Neural crest cell (in vitro differentiated cells): ENCODE measurements around the gene EYA4. TPM values are rescaled to one million over a fixed set of nuclear protein-coding genes. Genes with fewer than 3 reads are reported as not detected.

ENCODE experiments used
- DNase-seq: peaks from one replicate; pipeline ENCODE4 v3.0.0; 2021; ENCODE audit warnings: low read depth, mixed read lengths, low spot score
- H3K27ac Mint-ChIP-seq: one replicate; pipeline ENCODE4 v1.8.0; 2021; ENCODE audit warnings: mild to moderate bottlenecking, mixed read lengths; ENCODE audit not compliant: unreplicated experiment
- H3K27me3 Mint-ChIP-seq: 2 replicates; pipeline ENCODE4 v1.8.0; 2021; ENCODE audit warnings: low read depth, mild to moderate bottlenecking, mixed read lengths
- H3K36me3 Mint-ChIP-seq: 2 replicates; pipeline ENCODE4 v1.8.0; 2021; ENCODE audit warnings: low read depth, mild to moderate bottlenecking, mixed read lengths
- H3K4me1 Mint-ChIP-seq: 2 replicates; pipeline ENCODE4 v1.8.0; 2021; ENCODE audit warnings: mixed read lengths
- H3K4me3 Mint-ChIP-seq: one replicate; pipeline ENCODE4 v1.8.0; 2021; ENCODE audit warnings: mild to moderate bottlenecking, mixed read lengths
- H3K9me3 Mint-ChIP-seq: 2 replicates; pipeline ENCODE4 v1.8.0; 2021; ENCODE audit warnings: mixed read lengths
- CTCF ChIP-seq: fragments of 200-600 bp; sonication (generic); conservative IDR thresholded peaks from 2 replicates; pipeline ENCODE4 v1.5.0; 2021; ENCODE audit warnings: antibody characterized with exemption, mild to moderate bottlenecking
- total RNA-seq: library from RNA; stranded (reverse); gene quantifications from 2 replicates; pipeline ENCODE4 v1.2.1, GENCODE V29; 2021

EYA4 gene
- total RNA-seq, 1 donor from 2014 or later, result 1.6 TPM

GRCh38 chr6:133300896-133301295 is 59.7 kb downstream of the EYA4 start:
- no peak for TF ChIP-seq CTCF
- DNase-seq, result no peak
- H3K36me3 Mint-ChIP-seq, result no peaks in the 10 kb centered on the region
- H3K27me3 Mint-ChIP-seq, result no peaks in the 10 kb centered on the region
- no peak overlapping the region for H3K27ac Mint-ChIP-seq
- H3K9me3 Mint-ChIP-seq, result no peaks in the 10 kb centered on the region
- no peaks in the 10 kb centered on the region for H3K4me1 Mint-ChIP-seq
- H3K4me3 Mint-ChIP-seq, result no peak overlapping the region

GRCh38 chr6:133301835-133302234 is 60.7 kb downstream of the EYA4 start:
- Mint-ChIP-seq H3K4me3 (no peak overlapping the region), H3K27ac (no peak overlapping the region), H3K27me3 (no peaks in the 10 kb centered on the region), H3K9me3 (no peaks in the 10 kb centered on the region), H3K36me3 (no peaks in the 10 kb centered on the region), H3K4me1 (no peaks in the 10 kb centered on the region)
- no peak for DNase-seq
- no peak for TF ChIP-seq CTCF

- Mint-ChIP-seq H3K4me1 (no peaks in the 10 kb centered on the region), H3K27ac (no peak overlapping the region), H3K36me3 (peaks cover 3% of the 10 kb centered on the region), H3K9me3 (peaks cover 4% of the 10 kb centered on the region), H3K27me3 (no peaks in the 10 kb centered on the region), H3K4me3 (no peak overlapping the region)
- no peak for DNase-seq
- no peak for TF ChIP-seq CTCF
These were observed 65.8 kb downstream of the EYA4 start for GRCh38 chr6:133306931-133307330.

GRCh38 chr6:133309579-133309978 is 68.4 kb downstream of the EYA4 start:
- H3K4me1 Mint-ChIP-seq, result no peaks in the 10 kb centered on the region
- no peak overlapping the region for H3K4me3 Mint-ChIP-seq
- H3K27me3 Mint-ChIP-seq, result no peaks in the 10 kb centered on the region
- no peak for TF ChIP-seq CTCF
- H3K9me3 Mint-ChIP-seq, result peaks cover 4% of the 10 kb centered on the region
- H3K36me3 Mint-ChIP-seq, result peaks cover 3% of the 10 kb centered on the region
- DNase-seq, result no peak
- H3K27ac Mint-ChIP-seq, result no peak overlapping the region

GRCh38 chr6:133312006-133312405 is 70.8 kb downstream of the EYA4 start:
- Mint-ChIP-seq H3K27me3 (no peaks in the 10 kb centered on the region), H3K4me1 (no peaks in the 10 kb centered on the region), H3K27ac (no peak overlapping the region), H3K9me3 (peaks cover 4% of the 10 kb centered on the region), H3K36me3 (peaks cover 3% of the 10 kb centered on the region), H3K4me3 (no peak overlapping the region)
- no peak for TF ChIP-seq CTCF
- DNase-seq, result no peak

- peaks cover under 1% of the 10 kb centered on the region for H3K36me3 Mint-ChIP-seq
- peaks cover under 1% of the 10 kb centered on the region for H3K9me3 Mint-ChIP-seq
- no peak for DNase-seq
- no peaks in the 10 kb centered on the region for H3K27me3 Mint-ChIP-seq
- TF ChIP-seq CTCF, result no peak
- no peak overlapping the region for H3K4me3 Mint-ChIP-seq
- H3K4me1 Mint-ChIP-seq, result no peaks in the 10 kb centered on the region
- H3K27ac Mint-ChIP-seq, result no peak overlapping the region
These were observed 71.9 kb downstream of the EYA4 start for GRCh38 chr6:133313068-133313467.
